NCI-H1436 treated with DMSO at 0.1 percent for 48 hours (cell line): Measurements from ENCODE around the gene CARMIL3.

Experiments used
- DNase-seq: peaks from one replicate; lab custom pipeline; 2025; lab: John Stamatoyannopoulos, UW

Gene CARMIL3

DNA sequence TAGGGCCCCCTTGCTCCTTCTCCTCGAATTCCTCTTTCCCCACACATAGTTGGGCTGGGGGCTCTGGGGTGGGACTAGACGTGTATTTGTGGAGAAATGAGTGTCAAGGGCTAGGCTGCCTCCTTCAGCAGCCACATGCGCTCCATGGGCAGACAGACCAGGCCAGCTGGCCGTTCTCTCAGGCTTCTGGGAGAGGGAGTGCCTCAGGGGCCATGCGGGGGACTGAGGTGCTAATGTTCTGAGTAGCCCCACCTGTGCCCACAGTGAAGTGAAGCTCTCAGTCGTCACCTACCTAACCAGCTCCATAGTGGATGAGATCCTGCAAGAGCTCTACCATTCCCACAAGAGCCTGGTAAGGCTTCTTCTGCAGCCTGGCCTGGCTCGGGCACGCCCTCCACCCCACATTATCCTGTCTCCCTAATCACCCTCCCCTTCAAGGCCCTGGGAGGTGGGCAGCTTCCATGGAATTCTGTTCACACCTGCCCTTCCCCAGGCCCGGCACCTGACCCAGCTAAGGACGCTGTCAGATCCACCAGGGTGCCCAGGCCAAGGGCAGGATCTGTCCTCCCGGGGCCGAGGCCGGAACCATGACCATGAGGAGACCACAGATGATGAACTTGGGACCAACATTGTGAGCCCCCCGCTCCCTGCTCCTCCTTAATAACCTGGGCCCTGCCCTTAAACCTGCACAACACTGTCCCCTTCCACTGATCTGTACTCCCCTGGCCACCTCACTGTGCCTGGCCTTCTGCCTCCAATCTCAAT is 10.6 kb downstream of the CARMIL3 start:
- DNase-seq, result no peak

DNA sequence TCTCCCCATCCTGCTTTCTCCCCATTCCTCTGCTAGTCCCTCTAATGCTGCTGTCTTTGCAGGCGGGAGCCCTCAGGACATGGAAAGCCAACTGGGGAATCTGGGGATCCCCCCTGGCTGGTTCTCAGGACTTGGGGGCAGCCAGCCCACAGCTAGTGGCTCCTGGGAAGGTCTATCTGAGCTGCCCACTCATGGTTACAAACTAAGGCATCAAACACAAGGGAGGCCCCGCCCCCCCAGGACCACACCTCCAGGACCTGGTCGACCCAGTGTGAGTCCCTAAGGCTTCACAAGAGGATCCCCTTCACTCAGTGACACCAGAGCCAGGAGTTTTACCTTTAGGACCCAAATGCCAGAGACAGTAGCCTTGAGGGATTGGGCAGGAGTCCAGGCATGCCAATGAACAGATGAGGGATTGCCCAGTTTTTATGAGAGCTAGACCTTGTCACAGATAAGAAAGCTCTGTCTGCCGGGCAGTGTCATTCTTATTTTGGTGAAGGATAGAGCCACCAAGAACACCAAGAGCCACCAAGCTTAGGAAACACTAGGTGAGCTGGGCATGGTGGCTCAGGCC is 11.5 kb downstream of the CARMIL3 start:
- no peak for DNase-seq

DNA sequence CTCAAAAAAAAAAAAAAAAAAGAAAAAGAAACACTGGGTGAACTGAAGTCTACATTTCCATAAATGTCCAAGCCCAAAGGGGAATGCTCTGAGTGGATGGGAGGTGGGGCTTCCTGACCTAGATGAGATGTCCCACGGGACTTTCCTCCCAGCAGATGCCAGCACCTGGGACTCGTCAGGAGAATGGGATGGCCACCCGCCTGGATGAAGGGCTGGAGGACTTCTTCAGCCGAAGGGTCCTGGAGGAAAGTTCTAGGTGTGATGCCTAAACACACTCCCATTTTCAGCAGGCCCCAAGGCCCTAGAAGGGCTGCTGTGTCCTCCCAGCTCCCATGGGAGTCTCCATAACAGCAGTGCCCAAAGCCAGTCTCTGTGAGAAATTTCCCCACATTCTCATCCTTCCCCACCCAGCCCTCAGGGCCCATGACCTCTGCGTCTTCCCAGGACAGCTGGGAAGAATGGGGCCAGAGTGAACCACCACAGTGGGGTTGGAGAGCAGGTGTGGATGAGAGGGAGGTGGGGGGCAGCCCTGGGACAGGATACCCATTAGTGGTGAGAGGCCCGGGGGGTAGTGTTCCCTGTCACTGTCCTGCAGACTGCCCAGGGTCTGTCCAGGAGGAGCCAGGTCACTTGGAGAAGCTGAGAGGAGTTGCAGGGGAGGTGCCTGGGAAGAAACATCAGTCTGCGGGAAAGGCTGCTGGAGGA is 12.4 kb downstream of the CARMIL3 start:
- no peak for DNase-seq

DNA sequence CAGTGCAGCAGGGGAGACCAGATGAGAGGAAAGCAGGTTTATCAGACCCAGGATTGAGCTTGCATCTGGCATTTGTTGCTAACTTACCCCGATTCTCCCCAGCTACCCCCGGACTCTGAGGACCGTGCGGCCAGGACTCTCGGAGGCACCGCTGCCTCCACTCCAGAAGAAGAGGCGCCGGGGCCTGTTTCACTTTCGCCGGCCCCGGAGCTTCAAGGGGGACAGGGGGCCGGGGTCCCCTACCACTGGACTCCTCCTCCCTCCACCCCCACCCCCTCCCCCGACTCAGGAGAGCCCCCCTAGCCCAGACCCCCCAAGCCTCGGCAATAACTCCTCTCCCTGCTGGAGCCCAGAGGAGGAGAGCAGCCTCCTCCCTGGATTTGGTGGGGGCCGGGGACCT is 13.0 kb downstream of the CARMIL3 start:
- no peak for DNase-seq

DNA sequence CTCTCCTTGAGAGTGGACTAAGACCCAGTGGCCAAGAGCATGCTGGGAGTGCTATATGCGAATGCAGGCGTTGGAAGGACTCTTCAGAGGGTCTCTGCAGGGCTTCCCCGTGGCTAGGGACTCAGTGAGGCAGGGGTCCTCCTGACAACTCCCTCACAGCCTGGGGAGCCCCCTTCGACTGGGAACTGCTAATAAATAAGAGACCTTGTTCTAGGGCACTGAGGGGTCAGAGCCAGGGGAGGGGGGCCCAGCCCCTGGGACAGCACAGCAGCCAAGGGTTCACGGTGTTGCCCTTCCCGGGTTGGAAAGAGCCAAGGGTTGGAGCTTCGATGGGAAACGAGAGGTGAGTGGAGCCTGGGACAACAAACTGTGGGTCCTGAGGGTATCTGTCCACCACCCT is 13.6 kb downstream of the CARMIL3 start:
- no peak for DNase-seq

DNA sequence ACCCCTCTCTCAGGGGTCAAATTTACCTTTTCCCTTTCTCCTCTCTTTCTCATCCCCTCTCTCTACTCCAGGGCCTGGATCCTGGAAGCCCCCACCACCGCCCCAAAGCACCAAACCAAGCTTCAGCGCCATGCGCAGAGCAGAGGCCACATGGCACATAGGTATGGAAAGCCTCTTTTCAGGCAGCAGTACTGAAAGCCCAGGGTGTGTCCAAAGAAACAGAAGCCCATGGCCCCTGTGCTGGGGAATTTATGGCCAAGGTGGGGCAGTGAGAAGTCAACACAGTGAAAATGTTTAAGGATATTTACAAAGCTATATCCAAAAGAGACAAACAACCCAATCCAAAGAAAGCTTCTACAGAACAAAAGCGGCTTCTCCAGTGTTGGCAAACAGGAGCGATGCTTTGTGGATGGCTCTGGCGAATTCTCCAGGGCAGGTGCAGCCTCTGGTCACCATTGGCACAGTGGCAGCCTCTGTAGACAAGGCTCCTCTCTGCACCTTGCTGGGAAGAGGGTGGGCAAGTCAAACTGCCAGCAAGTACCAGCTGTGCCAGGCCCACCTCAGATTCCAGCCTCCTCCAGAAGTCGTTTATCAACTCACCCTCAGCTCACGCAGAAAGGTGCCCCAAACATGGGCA is 14.8 kb downstream of the CARMIL3 start:
- DNase-seq, result no peak

DNA sequence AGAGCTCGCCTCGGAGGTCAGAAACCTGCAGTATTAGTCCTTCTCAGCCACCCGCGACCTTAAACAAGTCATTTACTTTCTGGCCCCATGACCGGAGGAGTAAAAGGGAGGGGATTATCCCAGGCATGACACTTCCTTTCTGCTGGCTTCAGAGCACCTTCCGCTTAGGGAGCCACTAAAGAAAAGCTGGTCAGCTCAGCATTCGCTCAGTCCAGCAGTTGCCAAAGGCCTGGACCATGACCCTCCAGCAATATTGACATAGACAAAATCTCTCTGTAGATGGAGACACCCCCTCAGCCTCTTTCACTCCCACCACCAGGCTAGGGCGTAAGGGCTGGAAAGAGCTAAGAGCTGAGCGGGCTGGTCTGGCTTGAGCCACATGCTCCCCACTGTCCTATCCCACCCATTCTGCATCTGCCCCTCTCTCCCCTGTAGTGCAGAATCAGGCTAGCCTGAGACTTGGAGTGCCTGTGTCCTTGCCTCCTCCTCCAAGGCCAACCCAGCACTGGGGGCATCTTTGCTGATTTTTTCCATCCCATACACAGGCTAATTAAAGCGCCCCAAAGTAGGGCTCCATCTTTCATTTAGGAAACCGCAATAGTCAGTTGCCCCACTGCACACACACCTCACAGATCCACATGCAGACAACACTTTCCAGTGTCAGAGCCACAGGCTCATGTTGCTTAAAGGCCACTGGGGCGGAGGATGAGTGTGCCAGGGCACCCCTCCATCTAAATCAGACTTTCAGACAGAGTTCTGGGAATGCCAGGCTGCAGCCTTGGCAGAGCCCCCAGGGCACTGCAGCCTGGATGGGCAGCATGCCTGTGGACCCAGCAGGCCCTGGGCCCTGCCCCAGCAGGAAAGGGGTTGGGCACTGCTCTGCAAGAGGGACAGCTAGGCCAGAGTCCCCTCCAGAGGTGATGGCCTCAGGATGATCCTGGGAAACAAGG is 15.6 kb downstream of the CARMIL3 start:
- no peak for DNase-seq

DNA sequence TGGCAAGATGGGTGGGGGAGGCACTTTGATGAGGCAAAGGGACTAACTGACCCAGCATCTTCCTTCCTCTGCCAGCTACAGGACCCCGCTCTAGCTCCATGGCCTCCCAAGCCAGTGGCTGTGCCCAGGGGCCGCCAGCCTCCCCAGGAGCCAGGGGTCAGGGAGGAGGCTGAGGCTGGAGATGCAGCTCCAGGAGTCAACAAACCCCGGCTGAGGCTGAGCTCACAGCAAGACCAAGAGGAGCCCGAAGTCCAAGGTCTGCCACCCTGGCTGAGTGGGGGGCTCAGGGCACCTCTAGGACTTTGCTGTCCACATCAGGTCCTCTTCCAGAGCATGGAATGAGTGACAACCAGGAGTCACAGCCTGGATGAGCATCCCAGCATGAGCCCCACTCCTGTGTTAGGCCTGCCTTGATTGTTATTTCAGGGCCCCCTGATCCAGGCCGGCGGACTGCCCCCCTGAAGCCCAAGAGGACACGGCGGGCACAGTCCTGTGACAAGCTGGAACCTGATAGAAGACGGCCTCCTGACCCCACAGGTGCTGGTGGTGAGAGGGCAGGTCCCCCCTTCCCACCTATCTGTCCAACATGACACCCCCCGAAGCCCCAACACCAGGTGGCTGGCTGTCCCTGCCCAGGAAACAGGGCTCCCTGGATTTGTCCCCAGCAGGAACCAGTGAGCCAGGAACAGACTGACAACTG is 17.1 kb downstream of the CARMIL3 start:
- no peak for DNase-seq

DNA sequence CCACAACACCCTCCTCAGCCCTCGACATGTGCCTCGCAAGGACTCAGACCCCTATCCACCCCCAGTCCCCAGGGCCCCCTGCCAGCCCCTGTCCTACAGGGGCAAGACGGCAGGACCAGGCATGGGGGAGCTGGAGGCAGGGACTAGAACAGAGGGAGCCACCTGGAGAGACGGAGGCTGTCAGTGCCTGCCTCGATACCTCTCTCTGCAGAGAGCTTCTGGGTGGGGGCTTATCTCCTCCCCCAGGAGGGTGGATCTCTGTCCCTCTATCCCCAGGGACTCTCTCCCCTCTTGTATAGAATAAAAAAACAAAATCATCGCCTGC is 17.6 kb downstream of the CARMIL3 start:
- DNase-seq, result no peak

DNA sequence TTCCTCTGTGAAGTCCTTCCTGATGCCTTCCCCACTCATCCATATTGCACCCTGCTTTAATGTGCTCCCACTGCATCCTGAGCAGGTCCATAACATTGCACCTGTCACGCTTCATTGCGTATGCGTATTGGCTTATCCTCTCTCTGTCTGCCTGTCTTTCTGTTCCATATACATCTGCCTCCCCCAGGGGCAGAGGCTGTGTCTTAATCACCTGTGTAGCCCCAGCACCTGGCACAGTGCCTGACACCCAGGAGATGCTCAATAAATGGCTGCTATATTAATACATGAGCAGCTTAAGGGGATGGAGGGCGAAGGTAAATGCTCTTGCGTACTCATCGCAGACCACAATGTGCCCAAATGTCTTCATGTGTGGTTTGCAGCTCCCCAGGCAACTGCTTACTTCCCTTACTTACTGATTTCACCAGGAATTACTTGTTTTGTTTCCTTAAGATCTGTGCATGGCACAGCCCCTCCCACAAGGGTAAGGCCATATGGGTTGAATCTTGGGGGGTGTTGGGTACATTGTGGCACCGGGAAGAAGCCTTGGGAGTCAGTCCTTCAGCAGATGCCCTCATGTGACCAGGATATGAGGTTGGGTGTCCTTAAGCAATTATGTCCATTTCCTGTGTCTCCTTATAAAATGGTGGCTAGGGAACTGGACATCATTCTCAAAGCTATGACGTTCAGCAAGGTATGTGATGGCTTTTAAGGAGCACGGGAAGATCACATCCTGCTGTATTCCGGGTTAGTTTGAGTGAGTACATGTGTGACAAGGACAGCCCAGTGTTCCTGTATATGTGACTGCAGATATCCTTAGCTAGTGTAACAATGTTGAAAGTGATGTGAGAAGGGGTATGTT is 18.7 kb downstream of the CARMIL3 start:
- DNase-seq, result no peak

DNA sequence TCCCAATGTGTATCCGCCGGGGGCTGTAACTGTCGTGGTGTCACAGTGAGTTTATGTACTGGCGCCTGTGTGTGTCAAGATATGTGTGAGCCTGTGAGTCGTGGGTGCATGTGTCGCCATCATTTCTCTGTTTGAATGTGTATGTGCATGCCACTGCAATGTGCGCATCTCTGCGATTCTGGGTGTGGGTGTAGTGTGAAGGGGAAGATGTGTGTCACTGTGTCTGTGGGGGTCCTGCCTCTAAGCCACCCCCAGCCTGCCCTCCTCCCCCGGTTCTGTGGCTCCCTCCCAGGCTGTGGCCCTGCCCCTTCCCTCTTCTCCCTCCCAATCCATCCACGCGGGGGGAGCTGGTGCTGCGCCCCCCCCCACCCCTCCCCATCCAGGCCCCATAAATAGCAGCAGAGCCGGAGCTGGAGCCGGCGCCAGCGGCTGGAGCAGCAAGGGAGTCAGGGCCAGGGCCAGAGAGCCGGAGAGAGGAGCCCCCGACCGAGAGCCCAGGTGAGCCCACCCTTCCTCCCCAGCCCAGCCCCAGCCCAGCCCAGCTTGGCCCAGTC is 19.4 kb downstream of the CARMIL3 start, which contains the start of gene CPNE6:
TSS of gene CPNE6 (plus strand) at position 419 of the 554 bp plus-strand sequence. CDS start 1,375 bp downstream, outside the sequence.
- DNase-seq, result no peak

DNA sequence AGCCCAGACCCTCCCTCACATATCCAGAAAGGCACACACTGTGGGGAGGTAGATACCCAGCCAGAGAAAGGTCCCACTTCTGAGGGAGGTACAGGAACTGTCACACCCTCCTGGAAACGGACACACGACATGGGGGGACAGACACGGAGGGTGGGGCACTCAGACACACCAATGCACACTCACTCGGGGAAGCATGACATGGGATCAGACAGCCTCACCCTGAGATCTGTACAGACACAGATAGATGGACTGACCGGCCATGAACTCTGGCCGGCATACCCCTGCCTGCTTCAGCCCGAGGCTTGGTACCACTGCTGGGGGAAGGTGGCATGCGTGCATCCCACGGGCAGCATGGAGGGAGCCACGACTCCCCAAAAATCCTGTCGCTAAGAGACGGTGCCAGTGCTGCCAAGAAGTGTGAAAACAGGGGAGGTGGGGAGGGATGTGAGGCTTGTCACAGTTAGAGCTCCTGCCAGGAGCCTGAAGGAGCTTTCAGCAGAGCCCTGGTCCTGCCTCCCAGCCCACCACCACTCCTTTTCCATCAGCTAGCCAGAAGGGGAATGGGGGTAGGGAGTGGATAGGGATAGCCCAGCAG is 20.1 kb downstream of the CARMIL3 start:
- DNase-seq, result no peak

DNA sequence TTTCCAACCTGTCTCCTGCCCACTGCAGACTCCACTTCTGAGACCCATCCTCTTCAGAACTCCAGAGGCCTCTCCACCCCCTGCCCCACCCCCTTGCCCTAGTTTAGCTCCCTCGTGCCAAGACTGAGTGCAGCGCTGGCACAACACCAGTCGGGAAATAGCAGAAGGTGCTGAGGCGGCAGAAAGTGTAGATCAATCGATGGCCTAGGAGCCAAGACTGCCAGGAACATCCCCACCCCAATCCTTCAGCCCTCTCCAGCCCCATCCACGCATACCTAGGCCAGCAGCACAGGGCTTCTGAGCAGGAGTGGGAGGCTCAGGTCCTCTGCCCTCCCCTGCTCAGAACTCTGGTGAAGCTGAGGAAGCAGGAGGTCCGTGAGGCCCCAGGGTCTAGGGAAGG is 20.6 kb downstream of the CARMIL3 start:
- DNase-seq, result no peak

DNA sequence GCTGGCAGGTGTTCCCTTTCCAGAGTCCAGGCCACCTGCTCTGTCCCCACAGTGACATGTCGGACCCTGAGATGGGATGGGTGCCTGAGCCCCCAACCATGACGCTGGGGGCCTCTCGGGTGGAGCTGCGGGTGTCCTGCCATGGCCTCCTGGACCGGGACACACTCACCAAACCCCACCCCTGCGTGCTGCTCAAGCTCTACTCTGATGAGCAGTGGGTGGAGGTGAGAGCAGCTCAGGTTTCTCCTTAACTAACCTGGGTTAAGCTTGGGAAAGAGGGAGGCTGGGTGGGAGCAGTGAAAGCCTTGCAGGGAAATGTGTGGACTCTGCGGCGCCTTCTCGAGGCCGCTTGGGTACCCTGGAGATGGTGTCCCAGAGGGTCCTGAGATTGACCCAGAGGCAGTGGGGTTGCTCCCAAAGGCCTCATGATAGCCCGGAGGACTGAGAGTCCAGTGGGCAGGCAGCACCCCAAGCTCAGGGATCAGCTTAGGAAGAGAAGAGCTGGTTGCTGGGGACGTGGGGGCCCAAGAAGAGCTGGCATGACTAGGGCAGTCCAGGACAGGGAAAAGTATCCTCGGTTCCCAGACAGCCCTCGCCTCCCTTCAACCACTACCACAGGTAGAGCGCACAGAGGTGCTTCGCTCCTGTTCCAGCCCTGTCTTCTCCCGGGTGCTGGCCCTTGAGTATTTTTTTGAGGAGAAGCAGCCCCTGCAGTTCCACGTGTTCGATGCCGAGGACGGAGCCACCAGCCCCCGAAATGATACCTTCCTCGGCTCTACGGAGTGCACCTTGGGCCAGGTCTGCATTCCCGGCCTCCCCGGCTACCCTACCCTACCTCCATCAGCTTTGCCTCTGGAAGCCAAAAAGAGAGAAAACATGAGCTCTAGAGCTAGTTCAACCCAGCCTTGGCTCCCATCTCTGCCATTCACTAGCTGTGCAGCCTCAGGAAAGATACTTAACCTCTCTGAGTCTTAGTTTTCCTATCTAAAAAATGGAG is 21.4 kb downstream of the CARMIL3 start:
- no peak for DNase-seq

DNA sequence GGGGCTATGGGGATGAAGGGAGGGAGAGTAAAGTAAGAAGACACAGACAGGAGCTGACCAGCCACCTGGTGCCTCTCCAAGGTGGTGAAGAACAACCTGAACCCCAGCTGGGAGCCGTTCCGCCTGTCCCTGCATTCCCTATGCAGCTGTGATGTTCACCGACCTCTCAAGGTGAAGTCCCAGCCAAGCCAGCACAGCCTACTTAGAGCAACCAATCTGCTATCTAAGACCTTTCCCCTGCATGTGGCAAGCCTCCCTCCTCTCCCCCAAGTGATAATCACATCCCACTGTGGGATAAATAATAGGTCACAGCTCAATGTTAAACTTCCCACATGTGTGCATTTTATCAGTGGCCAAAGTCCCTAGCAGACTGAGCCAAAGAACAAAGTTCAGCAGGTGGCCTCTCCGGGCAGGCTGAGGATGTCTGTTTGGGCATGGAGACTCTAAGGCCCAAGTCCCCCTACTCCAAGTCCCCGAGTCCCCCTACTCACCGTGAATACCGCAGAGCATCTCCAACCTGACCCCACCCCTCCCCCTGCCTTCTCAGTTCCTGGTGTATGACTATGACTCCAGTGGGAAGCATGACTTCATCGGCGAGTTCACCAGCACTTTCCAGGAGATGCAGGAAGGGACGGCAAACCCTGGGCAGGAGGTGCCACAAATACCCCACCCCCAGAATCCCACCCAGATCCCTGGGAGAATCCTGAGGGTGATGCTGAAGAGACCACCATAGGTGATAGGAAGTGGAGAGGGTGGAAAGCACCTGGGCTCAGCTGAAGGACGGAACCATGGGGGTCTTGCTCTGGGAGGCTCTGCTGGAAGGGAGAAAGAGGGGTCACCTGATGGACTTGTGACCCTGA is 23.0 kb downstream of the CARMIL3 start:
- no peak for DNase-seq

DNA sequence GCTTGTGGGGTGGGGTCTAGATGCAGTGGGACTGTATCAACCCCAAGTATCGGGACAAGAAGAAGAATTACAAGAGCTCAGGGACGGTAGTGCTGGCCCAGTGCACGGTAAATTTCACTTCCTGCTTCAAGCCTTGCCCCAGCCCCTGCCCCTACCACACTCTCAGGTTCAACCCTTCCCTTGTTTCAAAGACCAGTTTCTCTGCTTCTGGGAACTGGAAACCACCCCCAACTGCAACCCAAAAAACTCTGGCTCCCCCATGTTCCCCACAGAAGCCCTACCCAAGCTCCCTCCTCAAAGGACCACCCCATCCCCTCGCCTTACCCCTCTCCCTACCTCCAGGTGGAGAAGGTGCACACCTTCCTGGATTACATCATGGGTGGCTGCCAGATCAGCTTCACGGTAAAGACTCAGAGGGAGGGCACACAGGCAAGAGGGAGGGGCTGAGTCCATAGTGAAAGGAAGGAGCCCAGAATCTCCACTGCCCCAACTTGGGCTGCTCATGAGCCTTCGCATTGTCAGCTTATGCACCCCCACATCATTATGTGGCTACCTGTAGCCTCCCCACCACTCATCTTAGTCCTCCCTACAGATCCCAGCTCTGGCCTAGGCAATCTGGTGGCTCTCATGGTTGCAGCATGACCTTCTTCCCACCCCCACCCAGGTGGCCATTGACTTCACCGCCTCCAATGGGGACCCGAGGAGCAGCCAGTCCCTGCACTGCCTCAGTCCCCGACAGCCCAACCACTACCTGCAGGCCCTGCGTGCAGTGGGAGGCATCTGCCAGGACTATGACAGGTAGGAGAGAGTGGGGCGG is 23.9 kb downstream of the CARMIL3 start:
- DNase-seq, result no peak

DNA sequence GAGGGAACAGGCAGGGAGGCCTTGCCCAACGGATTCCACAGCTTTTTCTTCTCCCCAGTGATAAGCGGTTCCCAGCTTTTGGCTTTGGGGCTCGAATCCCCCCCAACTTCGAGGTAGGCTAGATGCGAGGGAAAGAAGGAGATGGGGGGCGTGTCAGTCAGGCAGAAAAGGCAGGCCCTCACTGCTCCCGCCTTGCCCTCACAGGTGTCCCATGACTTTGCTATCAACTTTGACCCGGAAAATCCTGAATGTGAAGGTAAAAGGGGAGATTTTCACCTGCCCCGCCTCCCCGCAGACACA is 24.4 kb downstream of the CARMIL3 start:
- DNase-seq, result no peak
